Measurements from ENCODE around the gene CLIC3. TPM values are rescaled to one million over a fixed set of nuclear protein-coding genes. Genes with fewer than 3 reads are reported as not detected.

CLIC3 gene
- total RNA-seq, 1 donor from 2014 or later = not detected

DNA sequence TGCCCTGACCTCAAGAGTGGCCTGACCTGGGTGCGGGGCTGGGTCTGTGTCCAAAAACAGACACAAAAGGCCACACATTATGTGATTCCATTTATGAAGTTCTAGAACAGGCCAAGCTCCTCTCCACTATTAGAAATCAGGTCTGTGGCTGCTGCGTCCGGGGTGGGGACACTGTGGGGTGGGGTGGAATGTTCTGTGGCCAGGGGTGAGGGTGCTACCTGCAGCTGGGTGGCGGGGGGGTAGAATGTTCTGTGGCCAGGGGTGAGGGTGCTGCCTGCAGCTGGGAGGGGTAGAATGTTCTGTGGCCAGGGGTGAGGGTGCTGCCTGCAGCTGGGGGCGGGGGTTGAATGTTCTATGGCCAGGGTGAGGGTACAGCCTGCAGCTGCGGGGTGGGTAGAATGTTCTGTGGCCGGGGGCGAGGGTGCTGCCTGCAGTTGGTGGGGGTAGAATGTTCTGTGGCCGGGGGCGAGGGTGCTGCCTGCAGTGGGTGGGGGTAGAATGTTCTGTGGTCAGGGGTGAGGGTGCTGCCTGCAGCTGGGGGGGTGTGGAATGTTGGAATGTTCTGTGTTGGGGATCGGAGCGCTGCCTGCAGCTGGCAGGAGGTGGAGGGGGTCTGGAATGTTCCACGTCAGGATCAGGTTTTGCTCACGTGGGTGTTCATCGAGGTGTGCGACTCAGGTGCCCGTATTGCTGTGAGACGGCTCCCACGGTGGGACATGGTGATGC is 36.0 kb downstream of the CLIC3 start:
- intact Hi-C loops (cut with micrococcal nuclease) = no loop called here
- Mint-ChIP-seq H3K36me3 (ENCODE audit: low read depth) (no peaks in the 10 kb centered on the region), H3K27ac (no peak overlapping the region)

GRCh38 chr9:136958898-136959850 is 37.2 kb downstream of the CLIC3 start:
- Mint-ChIP-seq H3K36me3 (ENCODE audit: low read depth) (no peaks in the 10 kb centered on the region), H3K9me3 (no peaks in the 10 kb centered on the region), H3K4me3 (no peak overlapping the region), H3K4me1 (no peaks in the 10 kb centered on the region), H3K27ac (no peak overlapping the region), H3K27me3 (peaks cover 2% of the 10 kb centered on the region)
- TF ChIP-seq, protein P1, sequence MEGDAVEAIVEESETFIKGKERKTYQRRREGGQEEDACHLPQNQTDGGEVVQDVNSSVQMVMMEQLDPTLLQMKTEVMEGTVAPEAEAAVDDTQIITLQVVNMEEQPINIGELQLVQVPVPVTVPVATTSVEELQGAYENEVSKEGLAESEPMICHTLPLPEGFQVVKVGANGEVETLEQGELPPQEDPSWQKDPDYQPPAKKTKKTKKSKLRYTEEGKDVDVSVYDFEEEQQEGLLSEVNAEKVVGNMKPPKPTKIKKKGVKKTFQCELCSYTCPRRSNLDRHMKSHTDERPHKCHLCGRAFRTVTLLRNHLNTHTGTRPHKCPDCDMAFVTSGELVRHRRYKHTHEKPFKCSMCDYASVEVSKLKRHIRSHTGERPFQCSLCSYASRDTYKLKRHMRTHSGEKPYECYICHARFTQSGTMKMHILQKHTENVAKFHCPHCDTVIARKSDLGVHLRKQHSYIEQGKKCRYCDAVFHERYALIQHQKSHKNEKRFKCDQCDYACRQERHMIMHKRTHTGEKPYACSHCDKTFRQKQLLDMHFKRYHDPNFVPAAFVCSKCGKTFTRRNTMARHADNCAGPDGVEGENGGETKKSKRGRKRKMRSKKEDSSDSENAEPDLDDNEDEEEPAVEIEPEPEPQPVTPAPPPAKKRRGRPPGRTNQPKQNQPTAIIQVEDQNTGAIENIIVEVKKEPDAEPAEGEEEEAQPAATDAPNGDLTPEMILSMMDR (IDR thresholded peaks at IDR 0.05) = no peak
- CTCF ChIA-PET = no interaction called here
- ATAC-seq (ENCODE audit: low read depth) (no peak), DNase-seq (no peak)
- POLR2A ChIA-PET = no interaction called here
- intact Hi-C loops (cut with micrococcal nuclease) = no loop called here

More for the DNA sequence above, 36.0 kb downstream of the CLIC3 start:
- no peak for ATAC-seq (ENCODE audit: low read depth)
- ChIA-PET CTCF (no interaction called here), POLR2A (no interaction called here)
- Mint-ChIP-seq H3K9me3 (no peaks in the 10 kb centered on the region), H3K4me3 (no peak overlapping the region), H3K4me1 (no peaks in the 10 kb centered on the region), H3K27me3 (peaks cover 4% of the 10 kb centered on the region)
- TF ChIP-seq, protein P1 (IDR thresholded peaks at IDR 0.05) = no peak
- no peak for DNase-seq

DNA sequence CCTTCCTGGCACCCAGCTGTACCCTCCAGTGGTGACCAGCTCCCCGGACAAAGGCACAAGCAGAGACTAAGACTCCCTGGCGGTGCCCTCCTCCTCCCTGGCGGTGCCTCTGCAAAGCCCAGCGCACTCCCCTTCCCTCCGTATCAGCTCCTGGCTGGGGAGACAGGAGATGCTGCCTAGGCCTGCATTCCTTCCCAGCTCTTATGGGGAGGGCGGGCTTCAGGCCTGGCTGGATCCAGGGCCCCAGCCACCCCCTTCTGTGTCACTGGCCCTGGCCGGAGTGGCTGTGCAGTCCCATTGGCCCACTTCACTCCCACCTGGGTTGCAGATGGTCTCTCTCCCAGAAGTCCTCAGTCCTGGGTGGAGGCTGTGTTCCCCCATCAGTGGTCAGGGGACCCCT is 37.9 kb downstream of the CLIC3 start:
- Mint-ChIP-seq H3K36me3 (ENCODE audit: low read depth) (no peaks in the 10 kb centered on the region), H3K27ac (no peak overlapping the region), H3K4me3 (no peak overlapping the region), H3K4me1 (no peaks in the 10 kb centered on the region), H3K9me3 (no peaks in the 10 kb centered on the region), H3K27me3 (peaks cover 2% of the 10 kb centered on the region)
- no peak for DNase-seq
- ChIA-PET CTCF (no interaction called here), POLR2A (interaction anchor here (0.6 kb wide), 1 partner anchor 176 kb away, joined by 4 read pairs; no protein-coding TSS in a partner anchor)
- ATAC-seq (ENCODE audit: low read depth) = no peak
- intact Hi-C loops (cut with micrococcal nuclease) = no loop called here
- TF ChIP-seq, protein P1 (IDR thresholded peaks at IDR 0.05) = no peak

DNA sequence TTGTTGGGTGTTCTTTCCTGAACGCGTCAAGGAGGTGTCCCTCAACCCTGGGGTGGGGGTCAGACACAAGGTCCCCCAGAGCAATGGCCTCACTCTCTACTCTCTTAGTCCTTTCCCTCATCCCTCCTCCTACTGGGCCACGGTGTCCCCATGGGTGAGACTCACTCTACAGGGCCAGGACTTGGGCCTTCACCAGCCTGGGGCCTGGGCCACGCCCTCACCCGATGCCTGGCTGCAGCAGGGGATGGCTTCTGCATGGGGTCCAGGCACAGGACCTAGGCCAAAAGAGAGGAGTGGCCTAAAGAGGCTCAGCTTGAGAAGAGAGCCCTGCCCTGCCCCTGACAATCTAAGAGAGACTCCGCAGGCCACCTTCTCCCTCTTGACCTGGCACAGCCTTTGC is 38.5 kb downstream of the CLIC3 start:
- H3K27ac Mint-ChIP-seq = no peak overlapping the region
- DNase-seq (no peak), ATAC-seq (ENCODE audit: low read depth) (no peak)
- intact Hi-C loops (cut with micrococcal nuclease) = no loop called here
- peaks cover 2% of the 10 kb centered on the region for H3K27me3 Mint-ChIP-seq
- TF ChIP-seq, protein P1 (IDR thresholded peaks at IDR 0.05) = no peak
- POLR2A ChIA-PET = interaction anchor here (0.6 kb wide), 1 partner anchor 177 kb away, joined by 4 read pairs; no protein-coding TSS in a partner anchor
- CTCF ChIA-PET = no interaction called here
- H3K9me3 Mint-ChIP-seq = no peaks in the 10 kb centered on the region
- H3K4me1 Mint-ChIP-seq = no peaks in the 10 kb centered on the region
- H3K4me3 Mint-ChIP-seq = no peak overlapping the region
- H3K36me3 Mint-ChIP-seq (ENCODE audit: low read depth) = no peaks in the 10 kb centered on the region

- POLR2A ChIA-PET = no interaction called here
- DNase-seq (no peak), ATAC-seq (ENCODE audit: low read depth) (no peak)
- no peaks in the 10 kb centered on the region for H3K9me3 Mint-ChIP-seq
- CTCF ChIA-PET = no interaction called here
- no peaks in the 10 kb centered on the region for H3K36me3 Mint-ChIP-seq (ENCODE audit: low read depth)
- H3K4me3 Mint-ChIP-seq = no peak overlapping the region
- intact Hi-C loops (cut with micrococcal nuclease) = no loop called here
- H3K4me1 Mint-ChIP-seq = no peaks in the 10 kb centered on the region
- peaks cover 2% of the 10 kb centered on the region for H3K27me3 Mint-ChIP-seq
- no peak overlapping the region for H3K27ac Mint-ChIP-seq
- TF ChIP-seq, protein P1 (IDR thresholded peaks at IDR 0.05) = no peak
Observed at GRCh38 chr9:136957461-136957860, 38.9 kb downstream of the CLIC3 start.

All from activated B cell treated with CpG ODN at 0.5 μM for 24 hours (primary cell).